Keratinocyte (primary cell): ENCODE data around the gene PLXDC2. TPM values are rescaled to one million over a fixed set of nuclear protein-coding genes. Genes with fewer than 3 reads are reported as not detected.

Source experiments
- DNase-seq: peaks from one replicate; pipeline ENCODE4 v3.0.0-alpha.2; 2011; ENCODE audit warnings: low read depth, missing footprints, low spot score
- FAIRE-seq: peaks from 2 replicates; lab custom pipeline; 2011; peaks lifted over from hg19 to GRCh38; lab: Jason Lieb, UNC
- H2AFZ ChIP-seq: 2 replicates; pipeline ENCODE4 v1.6.0; 2012; ENCODE audit warnings: low read length, control low read depth, inconsistent platforms; ENCODE audit not compliant: control insufficient read depth
- H3K27ac ChIP-seq: 2 replicates; pipeline ENCODE4 v1.5.1; 2011; ENCODE audit warnings: low read length; ENCODE audit not compliant: control insufficient read depth, insufficient read depth
- H3K27me3 ChIP-seq: 3 replicates; pipeline ENCODE4 v1.6.0; 2011; ENCODE audit warnings: low read length; ENCODE audit not compliant: control insufficient read depth, insufficient read depth; ENCODE audit errors: extremely low read depth
- H3K36me3 ChIP-seq, 2 experiments: 2 replicates in 1 of 2; 3 replicates in 1 of 2; pipeline ENCODE4 v1.5.1; 2011; ENCODE audit warnings: low read length in 2 of 2, mild to moderate bottlenecking in 1 of 2; ENCODE audit not compliant: control insufficient read depth in 2 of 2, insufficient read depth in 2 of 2; ENCODE audit errors: extremely low read depth in 1 of 2
- H3K4me1 ChIP-seq: 3 replicates; pipeline ENCODE4 v1.5.1; 2011; ENCODE audit warnings: low read length; ENCODE audit not compliant: control insufficient read depth, insufficient read depth; ENCODE audit errors: extremely low read depth
- H3K4me2 ChIP-seq: 3 replicates; pipeline ENCODE4 v1.6.0; 2011; ENCODE audit warnings: low read depth, low read length; ENCODE audit not compliant: control insufficient read depth, insufficient read depth; ENCODE audit errors: extremely low read depth
- H3K4me3 ChIP-seq, 3 experiments: fragments of 200-600 bp in 1 of 3; sonication (generic) in 1 of 3; 2 replicates in 2 of 3; 3 replicates in 1 of 3; pipeline ENCODE4 v1.5.1; 2011 to 2016; ENCODE audit warnings: low read length in 3 of 3, mild to moderate bottlenecking in 3 of 3, control low read depth in 2 of 3, inconsistent platforms in 1 of 3, low read depth in 1 of 3, mixed read lengths in 1 of 3, mixed run types in 1 of 3, moderate library complexity in 1 of 3; ENCODE audit not compliant: control insufficient read depth in 2 of 3, insufficient read depth in 2 of 3; ENCODE audit errors: extremely low read depth in 1 of 3
- H3K79me2 ChIP-seq: 2 replicates; pipeline ENCODE4 v1.6.0; 2012; ENCODE audit warnings: low read length; ENCODE audit not compliant: control insufficient read depth, insufficient read depth
- H3K9ac ChIP-seq: 3 replicates; pipeline ENCODE4 v1.6.0; 2011; ENCODE audit warnings: low read length; ENCODE audit not compliant: control insufficient read depth, insufficient read depth; ENCODE audit errors: extremely low read depth
- H3K9me1 ChIP-seq: 3 replicates; pipeline ENCODE4 v1.6.0; 2011; ENCODE audit warnings: low read length; ENCODE audit not compliant: control insufficient read depth, insufficient read depth; ENCODE audit errors: extremely low read depth
- H3K9me3 ChIP-seq: 2 replicates; pipeline ENCODE4 v1.5.1; 2012; ENCODE audit warnings: low read depth, low read length; ENCODE audit not compliant: control insufficient read depth
- H4K20me1 ChIP-seq: 3 replicates; pipeline ENCODE4 v1.6.0; 2011; ENCODE audit warnings: low read length; ENCODE audit not compliant: control insufficient read depth, insufficient read depth; ENCODE audit errors: extremely low read depth
- CTCF ChIP-seq, 3 experiments: IDR thresholded peaks in 1 of 3; conservative IDR thresholded peaks in 1 of 3; optimal IDR thresholded peaks in 1 of 3; 2 replicates in 2 of 3; 3 replicates in 1 of 3; pipeline versions ENCODE3 to v1.5.1; 2011; ENCODE audit warnings: low read length in 3 of 3, mild to moderate bottlenecking in 3 of 3, moderate library complexity in 2 of 3, control low read depth in 1 of 3, inconsistent platforms in 1 of 3; ENCODE audit not compliant: insufficient read depth in 2 of 3; ENCODE audit errors: extremely low read depth in 1 of 3
- EZH2 ChIP-seq: IDR thresholded peaks from one replicate; pipeline ENCODE4 v1.6.1; 2012; ENCODE audit warnings: inconsistent platforms, mild to moderate bottlenecking, low read length, moderate library complexity
- dilution Hi-C: fragments of 300-500 bp; cut with MboI; formaldehyde crosslinking; loops from one replicate; pipeline ENCODE4 v1.7.0; 2020; ENCODE audit warnings: low sequenced_read_pairs; ENCODE audit not compliant: extremely low pct_ligation_motif_present
- polyA plus RNA-seq, 5 experiments: library from polyadenylated mRNA; depleted of rRNA in 3 of 5; stranded (reverse) in 3 of 5; stranded (forward) in 1 of 5; unstranded in 1 of 5; fragments of >200 nt; gene quantifications; 1 replicate in 1 of 5; 2 replicates in 3 of 5; 3 replicates in 1 of 5; pipeline versions ENCODE4 v1.2.1 to v1.2.3, GENCODE V29; 2011 to 2012; ENCODE audit warnings: missing spikeins in 2 of 5, low read depth in 1 of 5, low replicate concordance in 1 of 5

PLXDC2 gene
- polyA plus RNA-seq, 1 donor (not counting 4 experiments of a cell fraction or from before 2014, with no cell fraction given) = 12.9 TPM

- no peaks in the 10 kb centered on the region for H3K27me3 ChIP-seq
- no peak overlapping the region for H3K27ac ChIP-seq
- H3K9me1 ChIP-seq = no peaks in the 10 kb centered on the region
- dilution Hi-C loops = no loop called here
- H3K4me2 ChIP-seq = no peak overlapping the region
- H3K36me3 ChIP-seq = no peaks in the 10 kb centered on the region
- no peaks in the 10 kb centered on the region for H3K9me3 ChIP-seq
- no peaks in the 10 kb centered on the region for H3K79me2 ChIP-seq
- FAIRE-seq (no peak), DNase-seq (no peak)
- no peak overlapping the region for H3K4me3 ChIP-seq
- no peak for TF ChIP-seq EZH2
- no peak for TF ChIP-seq CTCF (optimal IDR thresholded peaks at IDR 0.05 in 1 of 3, IDR thresholded peaks at IDR 0.05 in 1 of 3, conservative IDR thresholded peaks at IDR 0.05 in 1 of 3; ENCODE audit: extremely low read depth in 1 of 3, insufficient read depth in 2 of 3, low read length in 3 of 3)
- H3K4me1 ChIP-seq = peaks cover 5% of the 10 kb centered on the region
- no peak overlapping the region for H2AFZ ChIP-seq
- no peak overlapping the region for H3K9ac ChIP-seq
- H4K20me1 ChIP-seq = no peaks in the 10 kb centered on the region
These were observed 60.3 kb downstream of the PLXDC2 start for GRCh38 chr10:19876570-19876969.

GRCh38 chr10:19877466-19878255 lies 61.4 kb downstream of the PLXDC2 start:
- Histone ChIP-seq H2AFZ (no peak overlapping the region), H3K4me1 (peaks cover 5% of the 10 kb centered on the region), H3K36me3 (no peaks in the 10 kb centered on the region), H3K9me3 (no peaks in the 10 kb centered on the region), H3K4me2 (no peak overlapping the region), H3K27me3 (no peaks in the 10 kb centered on the region), H3K27ac (no peak overlapping the region), H3K9ac (no peak overlapping the region), H3K4me3 (no peak overlapping the region), H3K9me1 (no peaks in the 10 kb centered on the region), H4K20me1 (no peaks in the 10 kb centered on the region), H3K79me2 (no peaks in the 10 kb centered on the region)
- dilution Hi-C loops = no loop called here
- DNase-seq (no peak), FAIRE-seq (no peak)
- TF ChIP-seq EZH2 = no peak
- no peak for TF ChIP-seq CTCF (optimal IDR thresholded peaks at IDR 0.05 in 1 of 3, IDR thresholded peaks at IDR 0.05 in 1 of 3, conservative IDR thresholded peaks at IDR 0.05 in 1 of 3; ENCODE audit: extremely low read depth in 1 of 3, insufficient read depth in 2 of 3, low read length in 3 of 3)
